MCF 10A (cell line): ENCODE measurements around the gene ARL4D. TPM values are rescaled to one million over a fixed set of nuclear protein-coding genes. Genes with fewer than 3 reads are reported as not detected.

Experiments
- BruUV-seq: library from RNA; stranded (reverse); fragments of 400-500 nt; replicated peaks from 2 replicates; lab custom pipeline; 2021; lab: Mats Ljungman, UMichigan
- CTCF ChIA-PET: fragments of 300-600 bp; sonication (Branson Sonifier 250); formaldehyde crosslinking; extraction: SDS; loops from one replicate; lab custom pipeline; 2021; ENCODE audit warnings: antibody characterized with exemption, inconsistent platforms; lab: Yijun Ruan, JAX
- POLR2A ChIA-PET: fragments of 300-600, 350-650 bp; sonication (Branson Sonifier 250); formaldehyde crosslinking; extraction: SDS; loops from one replicate; lab custom pipeline; 2020; ENCODE audit warnings: antibody characterized with exemption, inconsistent platforms; lab: Yijun Ruan, JAX
- DNase-seq: peaks from one replicate; pipeline ENCODE4 v3.0.0-alpha.2; 2018; ENCODE audit not compliant: unreplicated experiment
- H3K27ac Mint-ChIP-seq: one replicate; pipeline ENCODE4 v1.8.0; 2022; ENCODE audit warnings: mild to moderate bottlenecking, low read depth, mixed read lengths; ENCODE audit not compliant: unreplicated experiment
- H3K27me3 Mint-ChIP-seq: one replicate; pipeline ENCODE4 v1.8.0; 2022; ENCODE audit warnings: mixed read lengths; ENCODE audit not compliant: insufficient read depth, unreplicated experiment
- H3K36me3 Mint-ChIP-seq: one replicate; pipeline ENCODE4 v1.8.0; 2022; ENCODE audit warnings: mild to moderate bottlenecking, moderate library complexity, mixed read lengths; ENCODE audit not compliant: insufficient read depth, unreplicated experiment
- H3K4me1 Mint-ChIP-seq: one replicate; pipeline ENCODE4 v1.8.0; 2022; ENCODE audit warnings: mixed read lengths; ENCODE audit not compliant: insufficient read depth, unreplicated experiment
- H3K4me3 Mint-ChIP-seq: one replicate; pipeline ENCODE4 v1.8.0; 2022; ENCODE audit warnings: mild to moderate bottlenecking, moderate library complexity, mixed read lengths; ENCODE audit not compliant: unreplicated experiment
- H3K9me3 Mint-ChIP-seq: one replicate; pipeline ENCODE4 v1.8.0; 2022; ENCODE audit warnings: mixed read lengths; ENCODE audit not compliant: unreplicated experiment
- CTCF ChIP-seq: fragments of 200-600 bp; IDR thresholded peaks from one replicate; pipeline ENCODE4 v1.8.0; 2022; ENCODE audit warnings: antibody characterized with exemption, mild to moderate bottlenecking; ENCODE audit not compliant: unreplicated experiment
- intact Hi-C: fragments of 100-400 bp; cut with micrococcal nuclease; formaldehyde crosslinking; loops from 2 replicates; pipeline ENCODE4 v1.14.1; 2022
- total RNA-seq: library from RNA; stranded (reverse); gene quantifications from 2 replicates; pipeline ENCODE4 v1.2.3, GENCODE V29; 2022

ARL4D gene
- total RNA-seq, 1 experiment from 2014 or later = 33.5 TPM

GRCh38 chr17:43445009-43445589, 46.3 kb downstream of the ARL4D start:
- BruUV-seq = no TSS peak
- Mint-ChIP-seq H3K27ac (peak overlapping the region; percentile 97), H3K27me3 (no peaks in the 10 kb centered on the region)

GRCh38 chr17:43446773-43447172, 48.0 kb downstream of the ARL4D start:
- DNase-seq = no peak
- intact Hi-C loops = no loop called here
- Mint-ChIP-seq H3K9me3 (no peaks in the 10 kb centered on the region), H3K4me1 (peaks cover 37% of the 10 kb centered on the region), H3K36me3 (no peaks in the 10 kb centered on the region), H3K27ac (no peak overlapping the region), H3K4me3 (no peak overlapping the region), H3K27me3 (no peaks in the 10 kb centered on the region)
- CTCF ChIA-PET = interaction anchor here (0.6 to 1.2 kb wide), 3 partner anchors 37 to 79 kb away, joined by 3 to 4 read pairs (median 3); partner anchors contain the start of gene DHX8
- POLR2A ChIA-PET = interaction anchor here (1.0 to 9.8 kb wide), 12 partner anchors 12 to 86 kb away, joined by 3 to 191 read pairs (median 4); partner anchors contain the start of genes ARL4D and DHX8
- TF ChIP-seq CTCF = no peak
- no TSS peak for BruUV-seq

More at GRCh38 chr17:43445009-43445589, 46.3 kb downstream of the ARL4D start:
- Mint-ChIP-seq H3K36me3 (no peaks in the 10 kb centered on the region), H3K9me3 (no peaks in the 10 kb centered on the region), H3K4me1 (peaks cover 37% of the 10 kb centered on the region), H3K4me3 (peak overlapping the region; percentile 58)
- ChIA-PET POLR2A (interaction anchor here (0.6 to 9.8 kb wide), 21 partner anchors 12 to 274 kb away, joined by 3 to 191 read pairs (median 13); partner anchors contain the start of genes ARL4D, DHX8 and NBR1), CTCF (interaction anchor here (0.6 to 1.1 kb wide), 3 partner anchors 13 to 534 kb away, joined by 3 read pairs; no protein-coding TSS in a partner anchor)
- intact Hi-C loops = no loop called here
- TF ChIP-seq CTCF = no peak
- no peak for DNase-seq

- Mint-ChIP-seq H3K4me3 (no peak overlapping the region), H3K27ac (peak overlapping the region; percentile 68), H3K27me3 (no peaks in the 10 kb centered on the region), H3K4me1 (peaks cover 25% of the 10 kb centered on the region), H3K9me3 (no peaks in the 10 kb centered on the region), H3K36me3 (no peaks in the 10 kb centered on the region)
- BruUV-seq = no TSS peak
- no peak for DNase-seq
- intact Hi-C loops = no loop called here
- no peak for TF ChIP-seq CTCF
- ChIA-PET POLR2A (interaction anchor here (0.9 to 9.8 kb wide), 13 partner anchors 10 to 81 kb away, joined by 3 to 191 read pairs (median 7); partner anchors contain the start of genes ARL4D and DHX8), CTCF (interaction anchor here (0.7 to 1.7 kb wide), 4 partner anchors 10 to 33 kb away, joined by 3 to 8 read pairs (median 4); no protein-coding TSS in a partner anchor)
Measured at GRCh38 chr17:43448720-43449469, 50.1 kb downstream of the ARL4D start.
